ENCODE data around the gene ADGRB3.

- TF ChIP-seq NFIC (IDR thresholded peaks at IDR 0.05) (no peak), MAX (IDR thresholded peaks at IDR 0.05) (no peak), TAF1 (IDR thresholded peaks at IDR 0.05; ENCODE audit: low read depth) (no peak), YY1 (IDR thresholded peaks at IDR 0.05; ENCODE audit: low read depth) (no peak), TCF12 (IDR thresholded peaks at IDR 0.05; ENCODE audit: low read depth) (no peak), RAD21 (IDR thresholded peaks at IDR 0.05; ENCODE audit: low read depth) (no peak), CEBPB (IDR thresholded peaks at IDR 0.05) (no peak), EP300 (IDR thresholded peaks at IDR 0.05; ENCODE audit: borderline replicate concordance) (no peak), CREB1 (IDR thresholded peaks at IDR 0.05; ENCODE audit: low read depth) (no peak), FOXM1 (IDR thresholded peaks at IDR 0.05; ENCODE audit: borderline replicate concordance, low read depth) (no peak), USF1 (IDR thresholded peaks at IDR 0.05) (no peak), REST (IDR thresholded peaks at IDR 0.05; ENCODE audit: low read depth) (no peak), TEAD4 (IDR thresholded peaks at IDR 0.05) (no peak), ZBTB7A (IDR thresholded peaks at IDR 0.05; ENCODE audit: low read depth) (no peak)
These were observed 256.3 kb downstream of the ADGRB3 start for GRCh38 chr6:68891419-68891818.

All from Ishikawa (cell line).